Transverse colon (tissue), 3 donors: ENCODE measurements around the gene SSBP2.

Experiments used
- EP300 ChIP-seq: sonication (generic); formaldehyde crosslinking; IDR thresholded peaks from one replicate; pipeline ENCODE4 v1.6.1; 2017; ENCODE audit warnings: antibody characterized with exemption, low read depth
- POLR2A ChIP-seq: fragments of 450-650 bp; IDR thresholded peaks from one replicate; pipeline ENCODE4 v1.6.1; 2016; ENCODE audit warnings: antibody characterized with exemption, mild to moderate bottlenecking, moderate library complexity
- TF ChIP-seq, protein P1 (sequence below), 5 experiments: fragments of 200-600 bp in 3 of 5; fragments of 450-650 bp in 2 of 5; sonication (generic) in 3 of 5; IDR thresholded peaks; 1 replicate in 2 of 5; 2 replicates in 3 of 5; pipeline ENCODE4 v1.5.1; 2016 to 2017; ENCODE audit warnings: antibody characterized with exemption in 5 of 5, inconsistent platforms in 3 of 5, mild to moderate bottlenecking in 2 of 5, moderate library complexity in 1 of 5

DNA sequence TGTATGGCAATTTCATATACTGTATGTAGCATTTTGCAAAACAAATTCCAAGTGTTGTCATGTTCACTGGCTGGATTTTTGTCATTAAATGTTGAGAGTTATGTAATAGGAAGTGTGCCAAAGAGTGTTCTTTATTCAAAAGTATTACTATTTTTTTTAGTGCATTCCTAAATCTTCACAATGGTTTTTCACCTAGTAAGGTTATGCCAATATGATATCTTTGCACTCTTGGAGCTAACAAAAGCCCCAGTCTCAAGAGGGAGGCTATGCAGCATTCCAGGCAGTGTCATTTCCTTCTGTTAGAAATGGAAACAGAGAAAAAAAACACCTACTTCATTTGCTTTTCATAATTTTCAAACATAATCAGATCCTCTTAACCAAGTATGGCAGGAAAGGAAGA lies 5.1 kb upstream of the SSBP2 start:
- TF ChIP-seq, protein P1, sequence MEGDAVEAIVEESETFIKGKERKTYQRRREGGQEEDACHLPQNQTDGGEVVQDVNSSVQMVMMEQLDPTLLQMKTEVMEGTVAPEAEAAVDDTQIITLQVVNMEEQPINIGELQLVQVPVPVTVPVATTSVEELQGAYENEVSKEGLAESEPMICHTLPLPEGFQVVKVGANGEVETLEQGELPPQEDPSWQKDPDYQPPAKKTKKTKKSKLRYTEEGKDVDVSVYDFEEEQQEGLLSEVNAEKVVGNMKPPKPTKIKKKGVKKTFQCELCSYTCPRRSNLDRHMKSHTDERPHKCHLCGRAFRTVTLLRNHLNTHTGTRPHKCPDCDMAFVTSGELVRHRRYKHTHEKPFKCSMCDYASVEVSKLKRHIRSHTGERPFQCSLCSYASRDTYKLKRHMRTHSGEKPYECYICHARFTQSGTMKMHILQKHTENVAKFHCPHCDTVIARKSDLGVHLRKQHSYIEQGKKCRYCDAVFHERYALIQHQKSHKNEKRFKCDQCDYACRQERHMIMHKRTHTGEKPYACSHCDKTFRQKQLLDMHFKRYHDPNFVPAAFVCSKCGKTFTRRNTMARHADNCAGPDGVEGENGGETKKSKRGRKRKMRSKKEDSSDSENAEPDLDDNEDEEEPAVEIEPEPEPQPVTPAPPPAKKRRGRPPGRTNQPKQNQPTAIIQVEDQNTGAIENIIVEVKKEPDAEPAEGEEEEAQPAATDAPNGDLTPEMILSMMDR (IDR thresholded peaks at IDR 0.05): no peak
- no peak for TF ChIP-seq POLR2A
- no peak for TF ChIP-seq EP300
